ENCODE measurements around the gene PNMA5.
"Not testable (repeated sequence)": the region's sequence is repeated elsewhere in the genome, so short reads cannot be mapped to it uniquely, and the experiment has no call there.

The PNMA5 gene

GRCh38 chrX:153019166-153019565, 25.2 kb upstream of the PNMA5 start:
- Histone ChIP-seq H3K4me3 (ENCODE audit: low read depth, low read length, poor library complexity, severe bottlenecking) (no peak overlapping the region), H3K4me2 (ENCODE audit: low read length) (no peak overlapping the region), H2AFZ (ENCODE audit: low read length) (no peak overlapping the region), H3K9me2 (ENCODE audit: low read depth, low read length) (no peaks in the 10 kb centered on the region), H4K20me1 (ENCODE audit: insufficient read depth, low read length) (no peaks in the 10 kb centered on the region), H3F3A (ENCODE audit: insufficient read depth, low read length) (no peaks in the 10 kb centered on the region), H3K36me3 (ENCODE audit: insufficient read depth, low read length) (no peaks in the 10 kb centered on the region), H3K4me1 (ENCODE audit: insufficient read depth, low read length, severe bottlenecking) (no peaks in the 10 kb centered on the region), H3K9ac (ENCODE audit: low read length) (no peak overlapping the region), H3K9me3 (ENCODE audit: low read length) (no peaks in the 10 kb centered on the region), H3K79me2 (ENCODE audit: insufficient read depth, low read length) (no peaks in the 10 kb centered on the region), H3K27ac (ENCODE audit: low read depth, low read length, poor library complexity, severe bottlenecking) (no peak overlapping the region), H3K27me3 (ENCODE audit: insufficient read depth, low read length) (no peaks in the 10 kb centered on the region)
- no peak for TF ChIP-seq CTCF (IDR thresholded peaks at IDR 0.05; ENCODE audit: low read length)
- TF ChIP-seq EZH2 (IDR thresholded peaks at IDR 0.05; ENCODE audit: borderline replicate concordance, low read length) = no peak

- H3K9me3 ChIP-seq (ENCODE audit: low read length); H3K27me3 ChIP-seq (ENCODE audit: insufficient read depth, low read length); H3K9me2 ChIP-seq (ENCODE audit: low read depth, low read length); H3K27ac ChIP-seq (ENCODE audit: low read depth, low read length, poor library complexity, severe bottlenecking); H4K20me1 ChIP-seq (ENCODE audit: insufficient read depth, low read length); H3K36me3 ChIP-seq (ENCODE audit: insufficient read depth, low read length); H3K4me2 ChIP-seq (ENCODE audit: low read length); H3F3A ChIP-seq (ENCODE audit: insufficient read depth, low read length); H3K79me2 ChIP-seq (ENCODE audit: insufficient read depth, low read length); H2AFZ ChIP-seq (ENCODE audit: low read length); H3K4me1 ChIP-seq (ENCODE audit: insufficient read depth, low read length, severe bottlenecking); H3K4me3 ChIP-seq (ENCODE audit: low read depth, low read length, poor library complexity, severe bottlenecking); H3K9ac ChIP-seq (ENCODE audit: low read length): not testable (repeated sequence)
These were observed 23.3 kb upstream of the PNMA5 start for GRCh38 chrX:153017174-153017573.

- no peak overlapping the region for H3K4me3 ChIP-seq (ENCODE audit: low read depth, low read length, poor library complexity, severe bottlenecking)
- no peaks in the 10 kb centered on the region for H3K79me2 ChIP-seq (ENCODE audit: insufficient read depth, low read length)
- no peak overlapping the region for H3K9ac ChIP-seq (ENCODE audit: low read length)
- no peak overlapping the region for H2AFZ ChIP-seq (ENCODE audit: low read length)
- H3K4me2 ChIP-seq (ENCODE audit: low read length) = no peak overlapping the region
- no peaks in the 10 kb centered on the region for H3K9me3 ChIP-seq (ENCODE audit: low read length)
- no peaks in the 10 kb centered on the region for H3K36me3 ChIP-seq (ENCODE audit: insufficient read depth, low read length)
- no peaks in the 10 kb centered on the region for H4K20me1 ChIP-seq (ENCODE audit: insufficient read depth, low read length)
- no peaks in the 10 kb centered on the region for H3K4me1 ChIP-seq (ENCODE audit: insufficient read depth, low read length, severe bottlenecking)
- H3F3A ChIP-seq (ENCODE audit: insufficient read depth, low read length) = no peaks in the 10 kb centered on the region
- no peaks in the 10 kb centered on the region for H3K9me2 ChIP-seq (ENCODE audit: low read depth, low read length)
- no peaks in the 10 kb centered on the region for H3K27me3 ChIP-seq (ENCODE audit: insufficient read depth, low read length)
- no peak overlapping the region for H3K27ac ChIP-seq (ENCODE audit: low read depth, low read length, poor library complexity, severe bottlenecking)
- no peak for TF ChIP-seq EZH2 (IDR thresholded peaks at IDR 0.05; ENCODE audit: borderline replicate concordance, low read length)
- TF ChIP-seq CTCF (IDR thresholded peaks at IDR 0.05; ENCODE audit: low read length) = no peak
These were observed 10.9 kb upstream of the PNMA5 start for GRCh38 chrX:153004780-153005179.

- Histone ChIP-seq H3K36me3 (ENCODE audit: insufficient read depth, low read length) (no peaks in the 10 kb centered on the region), H3K9ac (ENCODE audit: low read length) (no peak overlapping the region), H3K27me3 (ENCODE audit: insufficient read depth, low read length) (no peaks in the 10 kb centered on the region), H3K4me3 (ENCODE audit: low read depth, low read length, poor library complexity, severe bottlenecking) (no peak overlapping the region), H3K9me3 (ENCODE audit: low read length) (no peaks in the 10 kb centered on the region), H3K4me1 (ENCODE audit: insufficient read depth, low read length, severe bottlenecking) (no peaks in the 10 kb centered on the region), H3K79me2 (ENCODE audit: insufficient read depth, low read length) (no peaks in the 10 kb centered on the region), H4K20me1 (ENCODE audit: insufficient read depth, low read length) (no peaks in the 10 kb centered on the region), H3K27ac (ENCODE audit: low read depth, low read length, poor library complexity, severe bottlenecking) (no peak overlapping the region), H3F3A (ENCODE audit: insufficient read depth, low read length) (no peaks in the 10 kb centered on the region), H3K9me2 (ENCODE audit: low read depth, low read length) (no peaks in the 10 kb centered on the region), H3K4me2 (ENCODE audit: low read length) (no peak overlapping the region), H2AFZ (ENCODE audit: low read length) (no peak overlapping the region)
- TF ChIP-seq EZH2 (IDR thresholded peaks at IDR 0.05; ENCODE audit: borderline replicate concordance, low read length) (no peak), CTCF (IDR thresholded peaks at IDR 0.05; ENCODE audit: low read length) (no peak)
These were observed 10.1 kb upstream of the PNMA5 start for GRCh38 chrX:153003981-153004380.

GRCh38 chrX:153002182-153002581, 8.3 kb upstream of the PNMA5 start:
- H3K4me2 ChIP-seq (ENCODE audit: low read length); H3K9ac ChIP-seq (ENCODE audit: low read length); H3K79me2 ChIP-seq (ENCODE audit: insufficient read depth, low read length); H2AFZ ChIP-seq (ENCODE audit: low read length); H3K4me3 ChIP-seq (ENCODE audit: low read depth, low read length, poor library complexity, severe bottlenecking); H3K36me3 ChIP-seq (ENCODE audit: insufficient read depth, low read length); H3F3A ChIP-seq (ENCODE audit: insufficient read depth, low read length); H4K20me1 ChIP-seq (ENCODE audit: insufficient read depth, low read length); H3K4me1 ChIP-seq (ENCODE audit: insufficient read depth, low read length, severe bottlenecking); H3K27me3 ChIP-seq (ENCODE audit: insufficient read depth, low read length); H3K9me2 ChIP-seq (ENCODE audit: low read depth, low read length); H3K9me3 ChIP-seq (ENCODE audit: low read length); H3K27ac ChIP-seq (ENCODE audit: low read depth, low read length, poor library complexity, severe bottlenecking): not testable (repeated sequence)
